Thyroid gland (tissue), 4 donors: Measurements from ENCODE around the gene MANF. TPM values are rescaled to one million over a fixed set of nuclear protein-coding genes. Genes with fewer than 3 reads are reported as not detected.

Experiments used
- DNase-seq, 2 donors: peaks; one replicate each; pipeline ENCODE4 v3.0.0-alpha.2; 2019
- H3K27ac ChIP-seq, 3 donors: fragments of 200-600 bp; sonication (generic); 1 replicate in 2 of 3; 2 replicates in 1 of 3; pipeline ENCODE4 v1.5.1; 2016 to 2019; ENCODE audit warnings: mild to moderate bottlenecking in 1 of 3, moderate library complexity in 1 of 3
- H3K27me3 ChIP-seq: fragments of 200-600 bp; sonication (generic); one replicate; pipeline ENCODE4 v1.5.1; 2019
- H3K36me3 ChIP-seq, 2 donors: fragments of 200-600 bp; sonication (generic); one replicate each; pipeline ENCODE4 v1.5.1; 2016 to 2019
- H3K4me1 ChIP-seq, 2 donors: fragments of 200-600 bp; sonication (generic); one replicate each; pipeline ENCODE4 v1.5.1; 2017 to 2019
- H3K4me3 ChIP-seq, 3 donors: fragments of 200-600 bp; sonication (generic); replicated peaks in 1 of 3; 1 replicate in 2 of 3; 2 replicates in 1 of 3; pipeline ENCODE4 v1.5.1; 2016; ENCODE audit warnings: mild to moderate bottlenecking in 1 of 3
- H3K9me3 ChIP-seq: fragments of 200-600 bp; sonication (generic); one replicate; pipeline ENCODE4 v1.5.1; 2017
- CTCF ChIP-seq, 6 experiments: fragments of 200-600 bp in 3 of 6; fragments of 450-650 bp in 3 of 6; sonication (generic) in 3 of 6; IDR thresholded peaks; one replicate each; pipeline ENCODE4 v1.5.1; 2016 to 2019; ENCODE audit warnings: antibody characterized with exemption in 6 of 6, mild to moderate bottlenecking in 2 of 6, inconsistent platforms in 1 of 6, moderate library complexity in 1 of 6
- POLR2A ChIP-seq, 2 donors: fragments of 450-650 bp; IDR thresholded peaks; one replicate each; pipeline ENCODE4 v1.6.1; 2017; ENCODE audit warnings: antibody characterized with exemption in 2 of 2, mild to moderate bottlenecking in 2 of 2, moderate library complexity in 1 of 2
- WGBS, 2 donors: methylation state at CpG; one replicate each; pipeline ENCODE4 v1.1.5; 2017; 5-methylcytosine and 5-hydroxymethylcytosine counted together
- intact Hi-C: fragments of 100-400 bp; cut with DNase I; formaldehyde crosslinking; loops from one replicate; pipeline ENCODE4 v1.15.1; 2023
- total RNA-seq, 4 donors: library from RNA; depleted of rRNA; stranded (reverse); fragments of >200 nt; gene quantifications; one replicate each; pipeline ENCODE4 v1.2.3, GENCODE V29; 2016

MANF gene
- total RNA-seq, 4 donors from 2014 or later = 79.7 to 312 (median 189) TPM

GRCh38 chr3:51394541-51394940 lies 9.4 kb downstream of the MANF start:
- no peaks in the 10 kb centered on the region for H3K27me3 ChIP-seq
- no peak overlapping the region for H3K27ac ChIP-seq
- peaks cover 43 to 44% of the 10 kb centered on the region in 2 donors for H3K36me3 ChIP-seq
- no peak overlapping the region for H3K4me3 ChIP-seq
- WGBS, 2 donors = 82 to 89% methylated on average over 3 to 5 of the region's 5 CpGs
- peaks cover 22 to 53% of the 10 kb centered on the region in 2 donors for H3K4me1 ChIP-seq
- no peak for DNase-seq
- intact Hi-C loops = loop anchor here (5.0 kb wide), 2 partner anchors 103 to 278 kb away; partner anchors contain the start of gene TEX264
- TF ChIP-seq POLR2A (IDR thresholded peaks at IDR 0.05) = no peak
- no peak for TF ChIP-seq CTCF (IDR thresholded peaks at IDR 0.05)
- H3K9me3 ChIP-seq = no peaks in the 10 kb centered on the region

- H3K27me3 ChIP-seq = no peaks in the 10 kb centered on the region
- H3K4me3 ChIP-seq = no peak overlapping the region
- no peak overlapping the region for H3K27ac ChIP-seq
- intact Hi-C loops = no loop called here
- no peaks in the 10 kb centered on the region for H3K9me3 ChIP-seq
- H3K36me3 ChIP-seq = peaks cover 36 to 38% of the 10 kb centered on the region in 2 donors
- H3K4me1 ChIP-seq = peaks cover 11 to 41% of the 10 kb centered on the region in 2 donors
- WGBS, 2 donors = 77 to 80% methylated on average over 12 of the region's 12 CpGs
- DNase-seq = no peak
- TF ChIP-seq CTCF (IDR thresholded peaks at IDR 0.05) = no peak
- TF ChIP-seq POLR2A (IDR thresholded peaks at IDR 0.05) = no peak
Measured at GRCh38 chr3:51395493-51396213, 10.6 kb downstream of the MANF start.

- H3K4me1 ChIP-seq = peaks cover 9 to 40% of the 10 kb centered on the region in 2 donors
- 80 to 88% methylated on average over 1 of the region's 1 CpG for WGBS, 2 donors
- intact Hi-C loops = no loop called here
- TF ChIP-seq POLR2A (IDR thresholded peaks at IDR 0.05) (no peak), CTCF (IDR thresholded peaks at IDR 0.05) (no peak)
- no peaks in the 10 kb centered on the region for H3K9me3 ChIP-seq
- no peak overlapping the region for H3K4me3 ChIP-seq
- DNase-seq = no peak
- H3K27me3 ChIP-seq = no peaks in the 10 kb centered on the region
- no peak overlapping the region for H3K27ac ChIP-seq
- peaks cover 36 to 38% of the 10 kb centered on the region in 2 donors for H3K36me3 ChIP-seq
Measured at GRCh38 chr3:51396401-51396800, 11.3 kb downstream of the MANF start.

- no peak overlapping the region for H3K27ac ChIP-seq
- H3K4me3 ChIP-seq = no peak overlapping the region
- H3K36me3 ChIP-seq = peaks cover 36 to 42% of the 10 kb centered on the region in 2 donors
- no peak for DNase-seq
- H3K27me3 ChIP-seq = no peaks in the 10 kb centered on the region
- intact Hi-C loops = no loop called here
- TF ChIP-seq CTCF (IDR thresholded peaks at IDR 0.05) = no peak
- TF ChIP-seq POLR2A (IDR thresholded peaks at IDR 0.05) = no peak
- H3K9me3 ChIP-seq = no peaks in the 10 kb centered on the region
- WGBS, 2 donors = 54 to 69% methylated on average over 5 of the region's 5 CpGs
- H3K4me1 ChIP-seq = peaks cover 3 to 33% of the 10 kb centered on the region in 2 donors
Measured at GRCh38 chr3:51397392-51397791, 12.3 kb downstream of the MANF start.

- Histone ChIP-seq H3K27me3 (no peaks in the 10 kb centered on the region), H3K9me3 (no peaks in the 10 kb centered on the region), H3K4me1 (peaks cover 0 to 21% of the 10 kb centered on the region in 2 donors), H3K4me3 (no peak overlapping the region), H3K27ac (no peak overlapping the region), H3K36me3 (peaks cover 28 to 33% of the 10 kb centered on the region in 2 donors)
- intact Hi-C loops = no loop called here
- TF ChIP-seq CTCF (IDR thresholded peaks at IDR 0.05) (no peak), POLR2A (IDR thresholded peaks at IDR 0.05) (no peak)
- no peak for DNase-seq
- 82 to 84% methylated on average over 8 of the region's 8 CpGs for WGBS, 2 donors
Measured at GRCh38 chr3:51398595-51399310, 13.7 kb downstream of the MANF start.
